Heart left ventricle (tissue), 13 donors: ENCODE results near the gene ABCC1.

Source experiments
- POLR2A ChIP-seq, 2 donors: fragments of 450-650 bp; IDR thresholded peaks; one replicate each; pipeline ENCODE4 v1.6.1; 2017; ENCODE audit warnings: antibody characterized with exemption in 2 of 2, mild to moderate bottlenecking in 2 of 2, moderate library complexity in 2 of 2
- TF ChIP-seq, protein P1 (sequence below), 12 donors: fragments of 200-600 bp; sonication (generic) in 4 of 12; IDR thresholded peaks; one replicate each; pipeline versions ENCODE4 v1.5.0 to v1.8.0; 2018 to 2022; ENCODE audit warnings: antibody characterized with exemption in 12 of 12, mild to moderate bottlenecking in 5 of 12
- donor health status: ischemic (EF 13 %, LVEDD 7.1; RV severe dilation, severe dysfunction).
- donor health status: DM: no; HTN: yes; CAD: no.
- donor health status: DM: no; HTN: no; CAD: no.
- donor health status: ischemic (EF 25% LVEDD 6.9; RV normal size, moderate dysfunction).
- donor health status: ischemic (EF 25% LVEDD 5.7; RV mildly dilated, moderate dysfunction).
- donor health status: ischemic (EF 35%, LVEDD 5.7; RV mildly dilated, moderate dysfunction).
- donor health status: nonischemic (EF 11% LVEDD 7.7; RV severe dilation, severe dysfunction).
- donor health status: DM: yes; HTN: yes; CAD: no.
- donor health status: PGD.
- donor health status: ischemic (EF 29% LVEDD 5.4; RV normal size, mild dysfunction).
- donor health status: nonischemic (EF 23%, LVEDD 6.1; RV moderate dilation, normal function).

DNA sequence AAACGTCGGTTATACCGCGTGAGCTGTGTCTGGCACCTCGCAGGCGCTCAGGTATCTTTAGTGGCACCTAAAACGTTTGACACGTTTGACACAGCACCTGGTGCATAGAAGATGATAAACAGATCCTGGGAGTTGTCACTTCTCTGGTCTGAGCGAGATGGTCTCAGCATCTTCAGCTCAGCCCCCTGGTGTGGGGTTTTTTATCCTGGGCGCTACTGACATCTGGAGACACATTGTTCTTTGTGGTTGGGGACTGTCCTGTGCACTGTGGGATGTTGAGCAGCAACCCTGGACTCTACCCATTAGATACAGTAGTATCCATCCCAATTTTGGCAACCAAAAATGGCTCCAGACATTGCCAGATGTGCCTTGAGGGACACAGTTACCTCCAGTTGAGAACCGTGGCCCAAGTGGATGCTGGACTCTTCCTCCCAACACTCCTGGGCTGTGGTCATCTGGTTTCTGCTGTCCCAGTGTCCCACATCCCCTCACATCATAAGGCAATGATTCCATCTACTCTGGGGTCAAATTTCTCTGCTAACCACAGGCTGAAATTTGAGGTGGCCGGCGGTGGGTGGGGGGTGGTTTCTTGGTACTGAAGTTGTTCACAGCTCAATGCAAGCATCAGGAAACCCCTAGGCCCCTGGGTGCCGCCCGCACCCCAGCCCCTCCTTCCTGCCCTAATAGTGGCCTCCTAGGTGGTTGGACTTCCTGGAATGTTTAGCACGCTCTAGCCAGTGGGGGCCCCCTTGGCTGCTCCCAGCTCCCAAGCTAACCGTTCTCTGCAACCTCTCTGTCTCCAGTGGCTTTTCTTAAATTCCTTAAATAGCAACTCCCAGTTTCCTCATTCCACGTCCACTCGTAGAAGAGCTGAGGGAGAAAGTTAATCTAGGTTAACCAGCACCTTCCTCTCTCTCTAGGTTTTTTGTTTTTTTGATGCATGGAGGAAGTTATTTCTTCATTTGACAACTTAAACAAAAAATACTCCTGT lies 124.8 kb downstream of the ABCC1 start:
- TF ChIP-seq, protein P1, sequence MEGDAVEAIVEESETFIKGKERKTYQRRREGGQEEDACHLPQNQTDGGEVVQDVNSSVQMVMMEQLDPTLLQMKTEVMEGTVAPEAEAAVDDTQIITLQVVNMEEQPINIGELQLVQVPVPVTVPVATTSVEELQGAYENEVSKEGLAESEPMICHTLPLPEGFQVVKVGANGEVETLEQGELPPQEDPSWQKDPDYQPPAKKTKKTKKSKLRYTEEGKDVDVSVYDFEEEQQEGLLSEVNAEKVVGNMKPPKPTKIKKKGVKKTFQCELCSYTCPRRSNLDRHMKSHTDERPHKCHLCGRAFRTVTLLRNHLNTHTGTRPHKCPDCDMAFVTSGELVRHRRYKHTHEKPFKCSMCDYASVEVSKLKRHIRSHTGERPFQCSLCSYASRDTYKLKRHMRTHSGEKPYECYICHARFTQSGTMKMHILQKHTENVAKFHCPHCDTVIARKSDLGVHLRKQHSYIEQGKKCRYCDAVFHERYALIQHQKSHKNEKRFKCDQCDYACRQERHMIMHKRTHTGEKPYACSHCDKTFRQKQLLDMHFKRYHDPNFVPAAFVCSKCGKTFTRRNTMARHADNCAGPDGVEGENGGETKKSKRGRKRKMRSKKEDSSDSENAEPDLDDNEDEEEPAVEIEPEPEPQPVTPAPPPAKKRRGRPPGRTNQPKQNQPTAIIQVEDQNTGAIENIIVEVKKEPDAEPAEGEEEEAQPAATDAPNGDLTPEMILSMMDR (IDR thresholded peaks at IDR 0.05), result no peak
- no peak for TF ChIP-seq POLR2A (IDR thresholded peaks at IDR 0.05)
